ENCODE data around the gene SMG5.

GRCh38 chr1:156263288-156263655 lies 19.4 kb downstream of the SMG5 start:
- TF ChIP-seq CTCF (IDR thresholded peaks at IDR 0.05): no peak
- no peak for TF ChIP-seq EP300 (IDR thresholded peaks at IDR 0.05)

Measured in tibial nerve (tissue), 4 donors.